ENCODE results near the gene ATF3. TPM values are rescaled to one million over a fixed set of nuclear protein-coding genes. Genes with fewer than 3 reads are reported as not detected.

Gene ATF3
- total RNA-seq, 1 donor from 2014 or later = 1.8 TPM

DNA sequence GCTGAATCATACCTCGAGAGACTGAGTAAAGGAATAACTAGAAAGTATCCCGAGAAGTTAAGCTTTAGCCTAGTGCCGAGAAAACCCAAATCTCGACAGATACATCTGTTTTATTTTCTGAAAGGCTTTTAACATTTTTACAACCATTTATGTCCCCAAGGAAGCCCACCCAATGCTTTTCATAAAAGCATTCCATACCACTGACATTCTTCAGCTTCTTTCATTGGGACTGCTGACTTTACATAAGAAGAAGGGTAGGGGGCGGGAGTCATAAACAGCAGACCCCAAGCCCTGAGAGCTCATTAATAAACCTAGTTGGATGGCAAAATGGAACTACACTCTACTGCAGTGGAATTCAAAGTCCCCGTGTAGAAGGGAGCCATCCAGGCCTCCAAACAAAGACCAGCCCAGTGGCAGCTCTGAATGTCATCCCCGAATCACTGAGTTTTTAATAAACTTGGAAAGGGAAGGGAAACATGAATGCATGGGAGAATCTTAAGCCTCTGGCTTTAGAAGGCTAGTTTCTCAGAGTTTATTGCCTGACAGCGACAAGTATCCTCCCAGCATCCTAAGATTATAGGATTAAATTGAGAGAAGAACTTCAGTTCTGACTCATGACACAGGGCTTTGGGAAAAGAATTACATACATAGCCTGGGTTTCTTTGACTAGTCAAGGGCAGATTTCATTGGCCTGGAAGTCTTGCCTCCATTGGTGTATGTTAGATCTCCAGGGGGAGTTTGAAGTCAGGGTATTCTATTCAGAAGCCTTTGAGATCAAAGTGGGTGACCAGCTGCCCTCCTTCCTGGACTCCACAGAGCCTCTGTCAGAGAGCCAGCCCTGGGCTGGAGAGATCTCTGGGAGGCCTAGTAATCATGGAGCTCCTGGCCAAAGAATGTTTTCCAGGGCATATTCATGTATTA, 3.7 kb downstream of the ATF3 start:
- Mint-ChIP-seq H3K9me3 (ENCODE audit: unreplicated experiment) (no peaks in the 10 kb centered on the region), H3K36me3 (ENCODE audit: low read depth, unreplicated experiment) (no peaks in the 10 kb centered on the region), H3K27ac (ENCODE audit: unreplicated experiment) (no peak overlapping the region), H3K4me3 (ENCODE audit: unreplicated experiment) (no peak overlapping the region), H3K4me1 (ENCODE audit: unreplicated experiment) (peaks cover 12% of the 10 kb centered on the region), H3K27me3 (ENCODE audit: unreplicated experiment) (peaks cover 8% of the 10 kb centered on the region)
- no peak for DNase-seq (ENCODE audit: low spot score)
- TF ChIP-seq, protein P1, sequence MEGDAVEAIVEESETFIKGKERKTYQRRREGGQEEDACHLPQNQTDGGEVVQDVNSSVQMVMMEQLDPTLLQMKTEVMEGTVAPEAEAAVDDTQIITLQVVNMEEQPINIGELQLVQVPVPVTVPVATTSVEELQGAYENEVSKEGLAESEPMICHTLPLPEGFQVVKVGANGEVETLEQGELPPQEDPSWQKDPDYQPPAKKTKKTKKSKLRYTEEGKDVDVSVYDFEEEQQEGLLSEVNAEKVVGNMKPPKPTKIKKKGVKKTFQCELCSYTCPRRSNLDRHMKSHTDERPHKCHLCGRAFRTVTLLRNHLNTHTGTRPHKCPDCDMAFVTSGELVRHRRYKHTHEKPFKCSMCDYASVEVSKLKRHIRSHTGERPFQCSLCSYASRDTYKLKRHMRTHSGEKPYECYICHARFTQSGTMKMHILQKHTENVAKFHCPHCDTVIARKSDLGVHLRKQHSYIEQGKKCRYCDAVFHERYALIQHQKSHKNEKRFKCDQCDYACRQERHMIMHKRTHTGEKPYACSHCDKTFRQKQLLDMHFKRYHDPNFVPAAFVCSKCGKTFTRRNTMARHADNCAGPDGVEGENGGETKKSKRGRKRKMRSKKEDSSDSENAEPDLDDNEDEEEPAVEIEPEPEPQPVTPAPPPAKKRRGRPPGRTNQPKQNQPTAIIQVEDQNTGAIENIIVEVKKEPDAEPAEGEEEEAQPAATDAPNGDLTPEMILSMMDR (IDR thresholded peaks at IDR 0.05; ENCODE audit: unreplicated experiment) = no peak

DNA sequence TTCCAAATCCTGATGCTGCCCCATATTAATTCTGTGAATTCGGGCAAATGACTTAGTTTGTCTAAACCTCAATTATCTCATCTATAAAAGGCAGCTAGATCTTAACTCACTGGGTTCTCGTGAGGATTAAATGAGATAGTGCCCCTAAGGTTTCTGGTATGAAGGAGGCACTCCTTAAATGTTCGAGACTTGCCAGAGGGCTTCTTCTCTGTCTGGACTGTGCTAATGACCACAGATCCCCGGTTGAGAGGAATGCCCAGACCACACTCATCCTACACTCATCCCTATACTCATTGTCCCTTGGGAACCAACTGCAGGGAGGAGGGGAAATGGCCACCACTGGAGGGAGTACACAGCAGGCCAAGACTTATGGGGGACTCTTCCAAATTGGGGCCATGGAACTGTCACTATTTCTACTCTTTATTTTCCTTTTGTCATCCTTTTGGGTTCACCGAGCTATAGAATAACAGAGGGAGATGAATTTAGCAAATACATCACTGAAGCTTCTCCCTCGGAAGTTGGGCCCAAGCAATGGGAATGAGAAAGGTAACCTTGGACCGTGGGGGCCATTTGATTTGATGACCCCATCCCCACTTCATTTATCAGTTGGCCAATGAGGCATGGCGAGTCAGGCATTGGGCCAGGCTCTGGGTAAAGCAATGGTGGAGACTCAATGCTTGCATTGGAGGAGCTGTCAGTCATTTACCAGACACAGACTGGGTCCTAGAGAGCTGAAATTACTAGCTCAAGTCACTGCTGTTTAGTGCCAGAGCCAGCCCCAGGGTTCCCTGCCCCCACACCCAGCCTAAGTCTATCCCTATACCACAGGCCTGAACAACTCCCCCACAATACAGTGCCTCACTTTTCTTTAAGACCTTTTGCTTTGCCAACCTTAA, 5.1 kb downstream of the ATF3 start:
- no peak for DNase-seq (ENCODE audit: low spot score)
- peaks cover 7% of the 10 kb centered on the region for H3K27me3 Mint-ChIP-seq (ENCODE audit: unreplicated experiment)
- H3K9me3 Mint-ChIP-seq (ENCODE audit: unreplicated experiment) = no peaks in the 10 kb centered on the region
- H3K4me3 Mint-ChIP-seq (ENCODE audit: unreplicated experiment) = no peak overlapping the region
- peaks cover 9% of the 10 kb centered on the region for H3K4me1 Mint-ChIP-seq (ENCODE audit: unreplicated experiment)
- H3K36me3 Mint-ChIP-seq (ENCODE audit: low read depth, unreplicated experiment) = no peaks in the 10 kb centered on the region
- H3K27ac Mint-ChIP-seq (ENCODE audit: unreplicated experiment) = no peak overlapping the region
- TF ChIP-seq, protein P1 (IDR thresholded peaks at IDR 0.05; ENCODE audit: unreplicated experiment) = no peak

DNA sequence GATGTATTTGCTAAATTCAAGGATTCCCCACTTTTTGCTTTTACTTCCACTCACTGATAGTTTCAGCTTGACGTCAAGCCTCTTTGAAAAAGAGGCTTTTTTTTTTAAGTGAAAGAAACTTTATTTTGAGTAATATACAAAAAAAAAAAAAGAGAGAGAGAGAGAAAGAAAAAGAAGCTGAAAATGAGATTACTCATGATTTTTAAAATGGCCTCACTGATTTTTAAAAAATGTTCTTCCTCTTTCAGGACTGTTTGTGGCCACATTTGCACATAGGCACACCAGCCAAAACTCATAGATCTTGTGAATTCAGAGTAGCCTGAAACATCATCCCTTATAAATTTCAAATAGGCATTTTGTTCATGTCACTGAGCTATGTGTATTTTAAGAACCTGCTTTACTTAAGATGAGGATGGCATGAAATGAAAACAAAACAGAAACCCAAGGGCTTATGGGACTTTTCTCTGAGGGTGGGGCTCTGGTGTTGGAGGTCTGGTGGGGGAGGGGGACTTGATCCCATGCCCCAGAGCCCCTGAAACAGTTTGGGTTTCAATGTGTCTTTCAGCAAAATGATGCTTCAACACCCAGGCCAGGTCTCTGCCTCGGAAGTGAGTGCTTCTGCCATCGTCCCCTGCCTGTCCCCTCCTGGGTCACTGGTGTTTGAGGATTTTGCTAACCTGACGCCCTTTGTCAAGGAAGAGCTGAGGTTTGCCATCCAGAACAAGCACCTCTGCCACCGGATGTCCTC, 6.1 kb downstream of the ATF3 start:
- Mint-ChIP-seq H3K27me3 (ENCODE audit: unreplicated experiment) (peaks cover 6% of the 10 kb centered on the region), H3K36me3 (ENCODE audit: low read depth, unreplicated experiment) (no peaks in the 10 kb centered on the region), H3K9me3 (ENCODE audit: unreplicated experiment) (no peaks in the 10 kb centered on the region), H3K4me1 (ENCODE audit: unreplicated experiment) (peaks cover 8% of the 10 kb centered on the region), H3K27ac (ENCODE audit: unreplicated experiment) (no peak overlapping the region), H3K4me3 (ENCODE audit: unreplicated experiment) (no peak overlapping the region)
- TF ChIP-seq, protein P1 (IDR thresholded peaks at IDR 0.05; ENCODE audit: unreplicated experiment) = no peak
- DNase-seq (ENCODE audit: low spot score) = no peak

DNA sequence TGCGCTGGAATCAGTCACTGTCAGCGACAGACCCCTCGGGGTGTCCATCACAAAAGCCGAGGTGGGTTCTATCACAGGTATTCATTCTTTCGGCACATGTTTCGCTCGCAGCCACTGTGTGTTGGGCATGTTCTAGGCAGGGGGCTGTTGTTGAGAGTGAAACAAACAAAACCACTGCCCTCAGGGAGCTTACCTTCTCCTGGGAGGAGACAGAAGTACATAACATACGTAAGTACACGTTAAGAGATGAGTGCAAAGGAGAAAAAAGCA, 6.6 kb downstream of the ATF3 start:
- no peak for DNase-seq (ENCODE audit: low spot score)
- no peaks in the 10 kb centered on the region for H3K36me3 Mint-ChIP-seq (ENCODE audit: low read depth, unreplicated experiment)
- no peak overlapping the region for H3K4me3 Mint-ChIP-seq (ENCODE audit: unreplicated experiment)
- H3K4me1 Mint-ChIP-seq (ENCODE audit: unreplicated experiment) = peaks cover 3% of the 10 kb centered on the region
- no peak overlapping the region for H3K27ac Mint-ChIP-seq (ENCODE audit: unreplicated experiment)
- no peaks in the 10 kb centered on the region for H3K9me3 Mint-ChIP-seq (ENCODE audit: unreplicated experiment)
- TF ChIP-seq, protein P1 (IDR thresholded peaks at IDR 0.05; ENCODE audit: unreplicated experiment) = no peak
- H3K27me3 Mint-ChIP-seq (ENCODE audit: unreplicated experiment) = peaks cover 2% of the 10 kb centered on the region
